KOPT-K1 (cell line): ENCODE measurements around the gene EDEM3.

ENCODE experiments used
- H3K27ac ChIP-seq: fragments of 200-600 bp; sonication (generic); 2 replicates; pipeline ENCODE4 v1.5.1; 2016; ENCODE audit warnings: antibody characterized with exemption, mild to moderate bottlenecking, low read depth, low read length; ENCODE audit not compliant: poor library complexity, severe bottlenecking
- H3K36me3 ChIP-seq: fragments of 200-600 bp; sonication (generic); 2 replicates; pipeline ENCODE4 v1.5.1; 2017; ENCODE audit warnings: antibody characterized with exemption, mild to moderate bottlenecking, low read length, moderate library complexity; ENCODE audit not compliant: insufficient read depth
- H3K9me3 ChIP-seq: fragments of 200-600 bp; sonication (generic); 2 replicates; pipeline ENCODE4 v1.5.1; 2017; ENCODE audit warnings: antibody characterized with exemption, low read length, mild to moderate bottlenecking; ENCODE audit not compliant: insufficient read depth, poor library complexity, severe bottlenecking

EDEM3 gene

DNA sequence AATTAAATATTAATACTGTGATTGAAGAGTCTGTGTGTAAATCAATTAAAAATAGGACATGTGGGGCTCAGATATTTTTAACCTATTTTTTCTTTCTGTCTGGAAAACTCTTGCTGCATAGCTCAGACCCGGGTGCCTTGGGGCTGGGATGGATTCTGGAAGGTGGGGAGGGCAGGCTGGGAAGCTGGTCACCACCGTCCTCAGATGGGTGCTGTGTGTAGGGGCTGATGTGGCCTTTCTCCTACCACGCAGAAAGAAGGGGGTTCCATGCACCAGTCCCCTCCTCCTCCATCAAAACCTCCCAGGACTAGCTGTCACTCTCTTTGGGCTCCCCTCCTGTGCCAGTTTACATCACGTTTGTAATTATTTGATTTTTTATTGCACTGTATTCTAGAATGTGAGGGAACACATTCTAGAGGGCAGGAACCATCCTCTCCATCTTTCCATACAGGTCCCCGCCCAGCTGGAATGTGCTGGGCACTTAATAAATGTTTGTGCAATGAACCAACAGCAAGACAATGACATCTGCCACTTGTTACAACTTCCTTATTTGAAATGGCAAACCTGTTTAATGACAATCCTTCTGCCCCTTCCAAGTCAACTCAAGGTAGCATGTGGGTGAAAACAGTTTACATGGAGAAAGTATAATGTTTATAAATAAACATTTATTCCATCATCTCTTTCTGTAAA lies 104.3 kb downstream of the EDEM3 start:
- Histone ChIP-seq H3K9me3 (peaks cover 15% of the 10 kb centered on the region), H3K36me3 (no peaks in the 10 kb centered on the region), H3K27ac (no peak overlapping the region)

DNA sequence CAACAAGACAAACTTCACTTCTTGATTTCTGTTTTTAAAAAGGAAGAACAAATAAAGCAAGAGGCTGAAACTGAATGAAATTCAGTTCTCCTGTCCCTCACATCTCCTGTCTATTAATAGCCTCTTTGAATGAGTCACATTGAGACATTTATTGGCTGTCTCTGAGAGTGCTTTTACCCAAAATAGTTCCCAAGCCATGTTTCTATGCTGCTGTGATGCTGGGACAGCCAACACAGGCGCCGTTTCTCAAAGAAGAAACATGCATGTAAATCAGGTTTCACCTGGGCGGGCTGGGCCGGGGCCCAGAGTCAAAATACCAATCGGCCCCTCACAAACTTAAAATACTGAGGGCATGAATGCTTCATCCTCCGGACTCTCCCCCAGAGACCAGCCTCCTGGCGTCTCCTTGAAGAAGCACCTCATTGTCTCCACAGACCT lies 105.2 kb downstream of the EDEM3 start:
- H3K27ac ChIP-seq = no peak overlapping the region
- H3K36me3 ChIP-seq = no peaks in the 10 kb centered on the region
- H3K9me3 ChIP-seq = peaks cover 15% of the 10 kb centered on the region

DNA sequence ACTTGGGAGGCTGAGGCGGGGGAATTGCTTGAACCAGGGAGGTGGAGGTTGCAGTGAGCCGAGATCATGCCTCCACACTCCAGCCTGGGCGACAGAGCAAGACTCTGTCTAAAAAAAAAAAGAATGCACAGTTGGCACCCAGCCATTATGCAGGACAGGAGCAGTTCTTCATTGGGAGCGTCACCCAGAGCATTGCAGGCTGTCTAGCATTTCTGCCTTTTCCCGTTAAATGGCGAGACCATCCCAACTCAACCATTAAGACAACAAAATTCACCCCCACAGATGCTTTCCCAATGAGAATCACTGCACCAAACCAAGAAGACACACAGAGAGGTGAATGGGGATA lies 105.8 kb downstream of the EDEM3 start:
- no peak overlapping the region for H3K27ac ChIP-seq
- no peaks in the 10 kb centered on the region for H3K36me3 ChIP-seq

DNA sequence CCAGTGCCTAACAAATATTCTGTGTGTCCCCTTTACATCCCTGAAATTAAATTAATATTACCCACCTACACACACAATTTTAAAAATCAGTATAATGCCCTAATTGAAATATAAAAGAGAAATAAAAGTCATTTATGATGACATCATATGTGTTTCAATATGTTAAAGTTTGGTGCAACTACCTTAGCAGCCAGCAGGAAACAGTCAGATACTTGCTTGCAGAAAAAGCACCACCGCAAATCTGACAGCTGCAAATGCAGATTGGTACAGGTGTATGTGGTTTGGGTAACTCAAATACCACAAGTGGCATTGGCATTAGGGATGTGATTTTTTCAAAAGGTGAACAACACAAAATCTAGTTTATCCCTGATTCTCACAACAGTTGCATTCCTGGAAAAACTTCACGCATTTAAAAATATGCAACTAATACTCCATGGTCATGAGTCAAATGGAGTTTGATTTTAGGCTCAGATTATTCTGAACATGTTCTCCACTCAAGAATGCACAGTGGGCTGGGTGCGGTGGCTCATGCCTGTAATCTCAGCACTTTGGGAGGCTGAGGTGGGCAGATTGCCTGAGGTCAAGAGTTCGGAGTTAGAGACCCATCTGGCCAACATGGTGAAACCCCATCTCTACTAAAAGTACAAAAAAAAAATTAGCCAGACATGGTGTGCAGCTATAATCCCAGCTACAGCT lies 106.3 kb downstream of the EDEM3 start:
- Histone ChIP-seq H3K9me3 (peaks cover 15% of the 10 kb centered on the region), H3K27ac (no peak overlapping the region)

More for the DNA sequence above, 105.8 kb downstream of the EDEM3 start:
- H3K9me3 ChIP-seq = peaks cover 15% of the 10 kb centered on the region

DNA sequence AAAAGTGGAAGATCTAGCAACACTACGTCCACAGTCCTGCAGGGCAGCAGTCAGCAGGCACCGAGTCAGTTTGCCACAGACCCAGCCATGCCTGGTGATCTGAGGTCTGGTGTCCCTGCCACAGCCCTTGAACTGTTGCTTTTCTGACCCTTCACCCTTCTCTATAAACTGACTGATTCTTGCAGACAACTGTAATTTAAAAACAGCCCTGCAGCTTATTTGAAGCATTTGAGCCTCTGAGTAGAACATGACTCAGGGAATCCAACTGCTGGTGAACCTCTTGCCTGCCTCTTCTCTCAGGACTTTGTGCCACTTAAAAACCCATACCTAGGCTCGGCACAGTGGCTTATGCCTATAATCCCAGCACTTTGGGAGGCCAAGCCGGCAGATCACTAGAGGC lies 107.2 kb downstream of the EDEM3 start:
- peaks cover 15% of the 10 kb centered on the region for H3K9me3 ChIP-seq
- H3K36me3 ChIP-seq = no peaks in the 10 kb centered on the region
- H3K27ac ChIP-seq = no peak overlapping the region

More for the DNA sequence above, 106.3 kb downstream of the EDEM3 start:
- no peaks in the 10 kb centered on the region for H3K36me3 ChIP-seq

DNA sequence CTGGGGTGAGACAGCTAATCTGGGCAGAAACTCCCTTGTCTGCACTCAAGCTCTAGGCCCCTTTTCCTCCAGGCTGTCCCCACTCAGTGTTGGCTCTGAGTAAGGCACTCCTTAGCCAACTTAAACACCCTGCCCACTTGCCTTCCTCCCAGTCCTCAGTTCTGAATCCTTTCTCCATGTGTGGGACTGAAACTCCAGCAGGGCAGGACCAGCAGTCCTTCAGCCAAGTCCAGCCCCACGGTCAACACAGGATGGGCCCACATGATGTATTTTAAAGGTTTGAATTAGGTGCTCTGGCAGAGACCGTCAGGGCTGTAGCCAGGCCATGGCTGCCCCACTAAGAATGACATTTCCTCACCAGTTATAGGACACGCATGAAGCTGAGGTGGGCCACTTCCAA lies 107.8 kb downstream of the EDEM3 start:
- Histone ChIP-seq H3K9me3 (peaks cover 15% of the 10 kb centered on the region), H3K36me3 (no peaks in the 10 kb centered on the region), H3K27ac (no peak overlapping the region)

DNA sequence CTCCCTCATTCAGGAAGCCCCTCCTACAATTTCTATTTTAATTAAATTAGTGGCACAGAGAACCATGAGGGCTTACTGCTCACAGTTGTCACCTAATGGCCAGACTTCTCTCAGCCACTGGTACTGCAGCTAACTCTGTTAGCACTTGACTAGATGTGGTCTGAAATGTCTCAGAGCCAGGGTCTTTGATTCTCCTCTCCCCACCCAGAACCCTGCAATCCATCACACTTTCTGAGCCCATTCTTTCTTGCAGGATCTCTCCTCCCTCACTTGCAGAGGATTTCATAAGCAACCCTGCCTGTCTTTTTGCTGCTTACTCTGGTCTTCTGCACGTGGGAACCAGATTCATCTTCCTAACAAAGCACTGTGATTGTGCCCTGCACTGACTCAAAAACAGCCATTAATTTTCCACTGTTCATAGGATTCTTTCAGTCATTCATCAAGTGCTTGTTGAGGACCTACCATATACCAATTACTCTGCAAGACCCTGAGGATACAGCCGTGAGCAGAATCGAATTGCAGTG lies 108.4 kb downstream of the EDEM3 start:
- H3K27ac ChIP-seq = no peak overlapping the region
- peaks cover 15% of the 10 kb centered on the region for H3K9me3 ChIP-seq
- no peaks in the 10 kb centered on the region for H3K36me3 ChIP-seq

DNA sequence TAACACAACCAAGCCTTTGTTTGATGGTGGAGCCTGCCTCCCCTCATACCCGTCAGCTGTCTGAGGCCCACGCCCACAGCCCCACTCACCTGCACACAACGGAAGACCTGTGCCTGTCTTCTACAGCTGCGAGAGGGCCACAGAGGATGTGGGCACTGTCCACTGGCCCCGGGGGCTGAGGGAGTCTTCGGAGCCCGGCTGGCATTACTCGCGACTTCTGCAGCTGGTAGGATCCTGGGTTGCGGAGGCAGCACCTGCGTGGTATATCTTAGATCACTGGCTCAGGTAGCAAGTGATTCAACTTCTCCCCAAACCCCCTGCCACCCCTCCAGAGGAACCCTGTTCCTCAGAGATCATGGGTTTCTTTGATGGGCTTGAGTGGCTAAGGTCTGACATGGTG lies 109.9 kb downstream of the EDEM3 start:
- H3K9me3 ChIP-seq = peaks cover 14% of the 10 kb centered on the region
- H3K36me3 ChIP-seq = no peaks in the 10 kb centered on the region
- H3K27ac ChIP-seq = no peak overlapping the region

DNA sequence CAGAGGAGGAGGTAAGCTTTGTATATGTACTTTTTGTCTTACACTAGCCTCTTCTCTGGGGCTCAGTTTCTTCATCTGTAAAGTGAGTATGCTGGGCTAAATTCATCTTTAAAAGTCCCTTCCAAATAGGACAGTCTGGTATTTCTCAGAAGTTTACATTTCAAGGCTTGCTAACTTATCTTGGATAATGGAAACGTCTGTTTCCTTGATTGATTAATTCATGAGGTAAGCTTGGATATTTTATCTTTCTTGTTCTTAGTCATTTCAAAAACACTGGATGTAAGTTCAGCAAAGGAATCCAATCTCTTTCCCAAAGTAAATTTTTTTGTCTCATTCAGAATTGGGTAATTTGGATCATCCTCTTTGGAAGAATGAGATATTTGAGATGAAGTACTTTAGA lies 111.0 kb downstream of the EDEM3 start:
- no peak overlapping the region for H3K27ac ChIP-seq
- H3K36me3 ChIP-seq = no peaks in the 10 kb centered on the region
- peaks cover 3% of the 10 kb centered on the region for H3K9me3 ChIP-seq

DNA sequence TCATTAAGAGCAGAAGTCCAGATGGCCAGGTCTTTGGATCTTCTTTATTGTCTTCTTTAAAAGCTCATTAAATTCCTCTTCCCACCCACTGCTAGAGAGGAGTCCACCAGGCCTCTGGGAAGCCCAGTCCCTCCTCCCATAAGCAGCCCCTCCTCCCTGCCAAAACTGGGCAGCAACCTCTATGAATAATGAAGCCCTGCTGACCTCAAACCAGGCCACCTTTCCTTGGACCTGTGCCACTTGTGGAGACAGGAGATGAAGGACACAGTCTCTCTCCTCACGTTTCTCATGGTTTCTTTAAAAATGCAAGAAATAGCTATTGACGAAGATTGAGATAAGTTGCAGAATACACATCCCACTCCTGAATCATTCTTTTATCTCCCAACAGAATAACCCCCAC lies 112.8 kb downstream of the EDEM3 start:
- H3K27ac ChIP-seq = no peak overlapping the region
- no peaks in the 10 kb centered on the region for H3K36me3 ChIP-seq
- no peaks in the 10 kb centered on the region for H3K9me3 ChIP-seq

DNA sequence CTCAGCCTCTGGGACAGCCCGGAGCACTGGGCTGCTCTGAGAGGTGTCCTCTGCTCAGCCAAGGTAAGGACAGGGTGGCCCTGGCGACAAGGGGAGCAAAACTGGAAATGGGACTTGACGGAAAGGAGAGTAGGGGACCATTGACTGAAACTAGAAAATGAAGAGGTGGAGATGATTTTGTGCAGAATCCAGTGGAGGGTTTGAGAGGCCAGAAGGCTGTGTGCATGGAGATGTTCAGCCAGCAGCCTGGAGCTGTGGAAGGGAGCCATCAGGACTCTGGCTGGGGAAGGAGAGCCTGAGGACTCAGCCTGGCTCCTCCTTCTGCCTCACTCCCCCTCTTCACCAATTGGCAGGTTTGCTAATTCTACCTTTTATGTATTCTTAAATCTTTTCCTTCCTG lies 114.2 kb downstream of the EDEM3 start:
- H3K36me3 ChIP-seq = no peaks in the 10 kb centered on the region
- no peaks in the 10 kb centered on the region for H3K9me3 ChIP-seq

More for the DNA sequence above, 114.2 kb downstream of the EDEM3 start:
- H3K27ac ChIP-seq = no peak overlapping the region
